IPS-18c (cell line): Measurements from ENCODE around the gene TRAM2.
A peak's percentile ranks its signal among the peaks of the same experiment; 100 is the strongest.

Experiments used
- H3K4me3 ChIP-seq: 2 replicates; pipeline ENCODE4 v1.7.0; 2013; ENCODE audit warnings: low read depth, mild to moderate bottlenecking, low read length, moderate library complexity; ENCODE audit not compliant: insufficient read depth
- H3K9me3 ChIP-seq: one replicate; pipeline ENCODE4 v1.6.1; 2013; ENCODE audit warnings: mild to moderate bottlenecking, low read length, moderate library complexity; ENCODE audit not compliant: control insufficient read depth, insufficient read depth

TRAM2 gene, protein sequence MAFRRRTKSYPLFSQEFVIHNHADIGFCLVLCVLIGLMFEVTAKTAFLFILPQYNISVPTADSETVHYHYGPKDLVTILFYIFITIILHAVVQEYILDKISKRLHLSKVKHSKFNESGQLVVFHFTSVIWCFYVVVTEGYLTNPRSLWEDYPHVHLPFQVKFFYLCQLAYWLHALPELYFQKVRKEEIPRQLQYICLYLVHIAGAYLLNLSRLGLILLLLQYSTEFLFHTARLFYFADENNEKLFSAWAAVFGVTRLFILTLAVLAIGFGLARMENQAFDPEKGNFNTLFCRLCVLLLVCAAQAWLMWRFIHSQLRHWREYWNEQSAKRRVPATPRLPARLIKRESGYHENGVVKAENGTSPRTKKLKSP

GRCh38 chr6:52577022-52577777 is at the start of gene TRAM2:
Gene TRAM2, minus strand, starts transcription at chr6:52577060. Its CDS starts 145 bp downstream, at chr6:52576915.
- peaks cover 3% of the 10 kb centered on the region for H3K9me3 ChIP-seq
- peak within 1 kb of the TSS; percentile 82 for H3K4me3 ChIP-seq

- no peak overlapping the region for H3K4me3 ChIP-seq
Measured at GRCh38 chr6:52622810-52623209, 46.0 kb upstream of the TRAM2 start.

GRCh38 chr6:52621631-52622030 is 44.8 kb upstream of the TRAM2 start:
- Histone ChIP-seq H3K9me3 (no peaks in the 10 kb centered on the region), H3K4me3 (no peak overlapping the region)

More at GRCh38 chr6:52622810-52623209, 46.0 kb upstream of the TRAM2 start:
- H3K9me3 ChIP-seq: no peaks in the 10 kb centered on the region

GRCh38 chr6:52620906-52621190 is 44.0 kb upstream of the TRAM2 start:
- H3K4me3 ChIP-seq: no peak overlapping the region
- H3K9me3 ChIP-seq: no peaks in the 10 kb centered on the region

GRCh38 chr6:52620055-52620905 is 43.4 kb upstream of the TRAM2 start:
- Histone ChIP-seq H3K9me3 (no peaks in the 10 kb centered on the region), H3K4me3 (no peak overlapping the region)

DNA sequence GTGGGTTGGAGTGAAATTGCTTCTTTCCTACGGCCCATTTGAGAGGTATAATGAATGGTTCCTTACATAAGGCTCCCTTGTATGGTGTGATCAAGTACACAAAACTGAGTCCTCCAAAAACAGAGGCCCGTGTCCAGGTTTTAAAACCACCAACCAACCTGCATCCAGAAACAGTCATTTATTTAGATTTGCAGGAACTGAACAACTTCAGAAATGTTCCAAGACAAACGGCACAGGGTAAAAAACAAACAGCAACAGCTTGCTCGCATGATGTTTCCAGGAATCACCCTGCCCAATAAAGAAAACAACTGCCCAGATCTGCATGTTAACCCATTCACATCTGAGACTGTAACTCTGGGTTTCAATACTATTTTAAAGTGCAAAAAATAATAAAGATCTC is 40.2 kb upstream of the TRAM2 start:
- no peaks in the 10 kb centered on the region for H3K9me3 ChIP-seq
- H3K4me3 ChIP-seq: no peak overlapping the region

DNA sequence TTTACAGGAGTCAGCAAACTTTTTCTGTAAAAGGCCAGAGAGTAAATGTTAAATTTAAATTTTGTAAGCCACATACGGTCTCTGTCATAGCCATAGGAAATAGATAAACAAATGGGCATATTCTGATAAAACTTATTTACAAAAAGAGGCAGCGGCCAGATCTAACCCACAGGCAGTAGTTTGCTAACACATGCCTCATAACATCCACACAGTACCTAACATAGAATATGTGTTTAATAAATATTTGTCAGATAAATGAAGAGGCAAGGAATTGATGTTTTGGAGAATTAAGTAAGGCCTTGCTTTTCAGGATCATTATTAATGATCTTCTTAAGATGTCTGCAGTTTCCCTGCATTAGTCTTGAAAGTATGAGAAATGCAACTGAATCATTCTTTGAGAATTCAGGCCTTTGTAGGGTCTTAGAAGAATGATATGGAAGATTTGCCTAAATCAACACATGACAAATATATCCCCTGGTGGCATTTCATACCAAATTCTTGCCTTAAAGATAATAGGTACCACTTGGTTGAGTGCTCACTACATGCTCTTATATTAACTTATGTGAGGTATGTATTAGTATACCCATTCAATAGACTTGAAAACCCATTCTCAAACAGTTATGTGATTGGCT is 39.3 kb upstream of the TRAM2 start:
- Histone ChIP-seq H3K9me3 (no peaks in the 10 kb centered on the region), H3K4me3 (no peak overlapping the region)

DNA sequence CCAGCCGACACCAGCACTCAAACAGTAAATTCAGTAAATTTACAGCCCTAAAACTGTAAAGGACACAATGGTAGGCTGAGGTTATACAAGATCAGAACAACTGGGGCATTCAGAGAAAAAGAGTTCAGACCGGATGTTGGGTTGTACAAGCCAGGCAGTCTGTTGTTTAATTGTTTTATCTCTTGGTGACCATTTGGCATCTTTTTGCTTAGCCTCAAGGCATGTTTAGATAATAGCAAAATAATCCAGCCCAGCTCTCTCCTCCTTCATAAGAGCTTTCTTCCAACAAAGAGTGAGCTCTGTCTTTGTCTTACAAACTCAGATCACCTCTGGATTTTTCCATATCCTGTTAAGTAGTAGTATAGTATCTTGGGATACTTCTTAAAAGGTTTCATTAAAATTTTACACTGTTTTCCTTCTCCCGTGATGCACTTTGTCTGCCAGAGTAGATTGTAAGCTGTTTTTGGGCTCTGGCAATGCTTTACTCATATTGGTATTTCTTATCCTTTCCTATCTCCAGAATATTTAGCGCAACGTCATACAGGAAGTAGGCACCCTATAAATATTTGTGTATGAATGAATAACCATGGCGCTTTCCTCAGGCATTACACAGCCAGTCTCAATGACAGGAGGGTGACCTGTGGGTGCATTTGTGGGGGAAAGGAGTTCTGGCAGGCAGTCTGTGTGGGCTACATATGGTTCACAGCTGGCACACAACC is 35.6 kb upstream of the TRAM2 start:
- H3K9me3 ChIP-seq: no peaks in the 10 kb centered on the region
- H3K4me3 ChIP-seq: no peak overlapping the region

DNA sequence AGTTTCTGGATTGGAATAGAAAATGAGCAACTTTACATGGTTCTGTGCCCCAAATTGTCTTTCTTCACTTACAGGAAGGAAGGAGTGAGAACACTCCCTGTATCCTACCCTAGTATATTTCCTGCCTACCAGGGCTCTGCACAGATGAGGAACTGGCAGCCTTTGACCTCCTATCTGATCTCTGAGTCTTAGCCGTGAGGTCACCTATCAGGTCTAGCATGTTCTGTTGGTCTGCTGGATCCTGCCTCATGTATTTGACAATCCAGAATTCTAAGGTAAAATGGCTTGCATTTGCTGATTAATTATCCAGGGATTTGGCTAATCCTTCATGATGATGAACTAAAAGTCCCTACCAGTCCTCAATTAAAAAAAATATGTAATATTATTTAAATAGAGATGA is 35.0 kb upstream of the TRAM2 start:
- Histone ChIP-seq H3K9me3 (no peaks in the 10 kb centered on the region), H3K4me3 (no peak overlapping the region)

- Histone ChIP-seq H3K9me3 (no peaks in the 10 kb centered on the region), H3K4me3 (no peak overlapping the region)
Measured at GRCh38 chr6:52610745-52611355, 34.0 kb upstream of the TRAM2 start.

DNA sequence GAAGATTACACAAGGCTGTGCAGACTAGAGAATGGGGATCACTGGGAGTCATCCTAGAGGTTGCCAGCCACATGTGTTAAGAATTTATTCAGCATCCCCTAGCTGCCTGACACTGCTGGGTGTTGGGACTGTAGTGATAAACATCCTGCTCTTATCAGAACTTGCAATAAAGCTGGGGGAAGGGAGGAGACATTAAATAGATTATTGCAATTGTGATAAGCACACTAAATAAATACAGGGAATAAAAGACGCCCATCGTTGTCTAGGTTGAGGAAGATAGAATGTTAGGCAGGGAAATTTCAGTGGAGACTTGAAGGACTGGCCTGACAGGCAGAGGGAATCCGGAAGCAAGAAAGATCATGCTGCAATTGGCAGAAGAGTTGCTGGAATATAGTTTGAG is 33.2 kb upstream of the TRAM2 start:
- no peak overlapping the region for H3K4me3 ChIP-seq

GRCh38 chr6:52605610-52606185 is 28.8 kb upstream of the TRAM2 start:
- Histone ChIP-seq H3K9me3 (no peaks in the 10 kb centered on the region), H3K4me3 (no peak overlapping the region)

More for the DNA sequence above, 33.2 kb upstream of the TRAM2 start:
- H3K9me3 ChIP-seq: no peaks in the 10 kb centered on the region

DNA sequence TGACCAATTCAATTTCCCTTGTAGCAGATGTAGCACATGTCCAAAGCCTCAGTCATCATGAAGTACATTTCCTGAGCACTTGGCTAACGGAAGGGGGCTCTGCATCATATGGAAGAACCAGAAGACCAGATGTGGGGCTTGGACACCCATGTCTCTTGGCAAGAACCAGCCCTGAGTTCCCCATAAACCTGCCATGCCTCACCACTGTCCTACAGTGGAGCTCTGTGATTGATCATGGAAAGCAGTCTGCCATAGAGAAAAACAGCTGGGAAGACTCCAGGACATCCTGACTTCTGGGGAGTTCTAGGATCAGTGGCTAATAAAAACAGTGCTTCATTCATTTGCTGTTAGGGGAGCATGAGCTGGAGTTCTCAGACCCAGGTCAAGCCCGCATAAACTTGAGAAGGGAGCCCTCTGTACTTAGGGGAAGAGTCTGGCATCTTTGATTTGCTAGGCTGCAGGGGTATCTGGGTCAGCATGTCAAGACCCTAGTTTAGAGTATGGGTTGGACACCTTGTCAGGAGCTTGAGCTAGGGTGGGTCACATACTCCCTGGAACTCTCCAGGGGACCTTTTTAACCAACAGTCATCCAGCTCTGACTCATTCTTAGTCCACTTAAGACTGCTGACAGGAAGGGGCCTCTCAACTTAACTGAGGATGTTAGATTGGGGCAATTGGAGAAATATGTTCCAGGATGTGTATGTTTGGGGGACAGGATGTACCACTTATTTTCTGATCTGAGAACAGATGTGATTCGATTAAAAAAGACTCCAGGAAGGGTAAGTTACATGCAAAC is 26.3 kb upstream of the TRAM2 start:
- H3K9me3 ChIP-seq: no peaks in the 10 kb centered on the region
- H3K4me3 ChIP-seq: no peak overlapping the region

- Histone ChIP-seq H3K4me3 (no peak overlapping the region), H3K9me3 (no peaks in the 10 kb centered on the region)
Measured at GRCh38 chr6:52598824-52599190, 21.9 kb upstream of the TRAM2 start.

DNA sequence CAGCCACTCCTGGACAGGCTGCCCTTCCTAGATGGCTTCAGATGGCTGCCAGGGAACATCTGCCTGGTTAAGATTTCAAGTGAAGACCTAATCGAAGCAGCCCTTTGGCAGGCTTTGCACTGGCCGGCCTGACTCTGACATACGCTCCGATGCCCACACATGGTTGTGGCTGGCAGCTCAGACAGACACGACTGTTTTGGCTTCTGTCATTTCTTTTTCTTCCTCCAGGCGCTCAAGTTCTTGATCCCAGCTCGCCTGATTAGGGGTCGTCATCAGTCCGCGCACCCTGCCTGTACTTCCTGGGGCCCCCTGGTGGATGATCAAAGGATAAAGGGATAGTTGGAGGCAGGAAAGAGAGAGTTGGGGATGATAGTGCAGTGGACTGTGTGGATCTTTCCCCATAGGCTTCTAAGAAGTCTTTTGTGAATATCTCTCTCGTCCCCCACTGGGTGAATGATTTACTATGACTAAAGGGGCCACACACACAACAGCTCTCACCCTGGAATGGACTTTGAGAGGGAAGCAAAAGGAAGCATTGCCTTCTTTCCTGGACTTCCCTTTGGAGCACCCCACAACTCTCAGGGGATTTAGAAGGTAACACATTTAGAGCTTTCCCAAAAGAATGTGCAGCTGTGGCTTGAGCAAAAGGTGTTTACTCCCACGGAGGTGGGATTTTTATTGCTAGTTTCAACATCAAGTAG is 21.4 kb upstream of the TRAM2 start:
- H3K9me3 ChIP-seq: no peaks in the 10 kb centered on the region
- H3K4me3 ChIP-seq: no peak overlapping the region
